K562 (cell line): ENCODE data around the gene NHS. TPM values are rescaled to one million over a fixed set of nuclear protein-coding genes. Genes with fewer than 3 reads are reported as not detected.

Experiments
- ATAC-seq: fragments of 200-7000 bp; cut with Tn5 transposase; 3 replicates; pipeline ENCODE4 v1.9.1; 2020; ENCODE audit warnings: moderate library complexity
- BruUV-seq: library from RNA; stranded (reverse); fragments of 400-500 nt; replicated peaks from 2 replicates; lab custom pipeline; 2021; lab: Mats Ljungman, UMichigan
- CTCF ChIA-PET: fragments of 300-600 bp; formaldehyde crosslinking; extraction: SDS; loops from one replicate; lab custom pipeline; 2021; ENCODE audit warnings: low intra/inter-chr PET ratio; lab: Yijun Ruan, JAX
- POLR2A ChIA-PET: fragments of 300-600, 350-650 bp; sonication (Branson Sonifier 250); formaldehyde crosslinking; extraction: SDS; loops from one replicate; lab custom pipeline; 2021; ENCODE audit warnings: antibody characterized with exemption, inconsistent platforms; lab: Yijun Ruan, JAX
- DNase-seq, 4 experiments: peaks; one replicate each; pipeline versions ENCODE4 v3.0.0 to v3.0.0-alpha.2; 2011 to 2018; ENCODE audit warnings: low spot score in 3 of 4, mixed read lengths in 3 of 4; ENCODE audit errors: extremely low read depth in 1 of 4
- FAIRE-seq: peaks from 2 replicates; lab custom pipeline; 2011; peaks lifted over from hg19 to GRCh38; lab: Jason Lieb, UNC
- H2AFZ ChIP-seq: 2 replicates; pipeline ENCODE4 v1.6.0; 2011; ENCODE audit warnings: low read depth, low read length, control low read depth, inconsistent platforms
- H3K27ac ChIP-seq: fragments of 200-600 bp; 3 replicates; pipeline ENCODE4 v1.8.0; 2011; ENCODE audit warnings: low read depth, mild to moderate bottlenecking, control low read depth, inconsistent platforms, low read length, moderate library complexity, mixed read lengths; ENCODE audit errors: extremely low read depth
- H3K27me3 ChIP-seq, 2 experiments: fragments of 300-600 bp in 1 of 2; 2 replicates in 1 of 2; 3 replicates in 1 of 2; pipeline versions ENCODE4 v1.6.0 to v1.8.0; 2011; ENCODE audit warnings: inconsistent platforms in 2 of 2, low read length in 2 of 2, mild to moderate bottlenecking in 1 of 2, mixed read lengths in 1 of 2, moderate library complexity in 1 of 2; ENCODE audit not compliant: control insufficient read depth in 2 of 2, insufficient read depth in 2 of 2
- H3K36me3 ChIP-seq: fragments of 300-600 bp; 3 replicates; pipeline ENCODE4 v1.8.0; 2011; ENCODE audit warnings: mild to moderate bottlenecking, low read length, inconsistent platforms; ENCODE audit not compliant: control insufficient read depth, insufficient read depth
- H3K4me1 ChIP-seq, 2 experiments: fragments of 200-600 bp in 1 of 2; replicated peaks in 1 of 2; 2 replicates in 1 of 2; 3 replicates in 1 of 2; pipeline versions ENCODE4 v1.5.1 to v1.8.0; 2011; ENCODE audit warnings: inconsistent platforms in 2 of 2, low read length in 2 of 2, mild to moderate bottlenecking in 1 of 2, mixed read lengths in 1 of 2, moderate library complexity in 1 of 2; ENCODE audit not compliant: control insufficient read depth in 2 of 2, insufficient read depth in 2 of 2
- H3K4me2 ChIP-seq: 2 replicates; pipeline ENCODE4 v1.6.1; 2011; ENCODE audit warnings: low read length, control low read depth, inconsistent platforms, mixed read lengths; ENCODE audit not compliant: insufficient read depth
- H3K4me3 ChIP-seq: fragments of 200-600 bp; sonication (generic), shearing (Covaris generic); 2 replicates; pipeline ENCODE4 v1.5.1; 2016; ENCODE audit warnings: control low read depth, inconsistent platforms
- H3K79me2 ChIP-seq: fragments of 200-600 bp; 3 replicates; pipeline ENCODE4 v1.8.0; 2011; ENCODE audit warnings: low read length, inconsistent platforms; ENCODE audit not compliant: control insufficient read depth, insufficient read depth
- H3K9ac ChIP-seq, 2 experiments: 2 replicates each; pipeline versions ENCODE4 v1.6.0 to v1.6.1; 2011; ENCODE audit warnings: low read depth in 2 of 2, low read length in 2 of 2, control low read depth in 1 of 2, inconsistent platforms in 1 of 2, mild to moderate bottlenecking in 1 of 2, mixed read lengths in 1 of 2; ENCODE audit not compliant: insufficient read depth in 1 of 2
- H3K9me1 ChIP-seq: one replicate; pipeline ENCODE4 v1.6.0; 2011; ENCODE audit warnings: inconsistent platforms, mild to moderate bottlenecking, low read length, moderate library complexity; ENCODE audit not compliant: control insufficient read depth, insufficient read depth
- H3K9me3 ChIP-seq: replicated peaks from 2 replicates; pipeline ENCODE4 v1.5.1; 2011; ENCODE audit warnings: low read depth, low read length, inconsistent platforms; ENCODE audit not compliant: control insufficient read depth, insufficient read depth
- H4K20me1 ChIP-seq: replicated peaks from 2 replicates; pipeline ENCODE4 v1.6.1; 2011; ENCODE audit warnings: low read length, inconsistent platforms, mixed read lengths; ENCODE audit not compliant: control insufficient read depth, insufficient read depth
- C11orf30 ChIP-seq: fragments of 450-650 bp; IDR thresholded peaks from 2 replicates; pipeline ENCODE4 v1.6.1; 2016; ENCODE audit warnings: low read depth, mild to moderate bottlenecking
- HDAC8 ChIP-seq: fragments of 450-650 bp; IDR thresholded peaks from 2 replicates; pipeline ENCODE4 v1.6.1; 2016; ENCODE audit warnings: mild to moderate bottlenecking, missing genetic modification characterization, moderate library complexity, missing compliant biosample characterization
- MAFF ChIP-seq: IDR thresholded peaks from 2 replicates; pipeline ENCODE4 v1.6.1; 2012; ENCODE audit warnings: low read length, improper control_type of control experiment
- MAFG ChIP-seq: fragments of 450-650 bp; conservative IDR thresholded peaks from 2 replicates; pipeline ENCODE4 v1.6.1; 2016; ENCODE audit warnings: missing genetic modification characterization, missing compliant biosample characterization
- PKNOX1 ChIP-seq: fragments of 450-650 bp; IDR thresholded peaks from 2 replicates; pipeline ENCODE4 v1.6.1; 2016
- RAD21 ChIP-seq, 2 experiments: fragments of 250-450 bp in 1 of 2; fragments of 450-650 bp in 1 of 2; sonication (Bioruptor Pico) in 1 of 2; formaldehyde crosslinking in 1 of 2; IDR thresholded peaks in 1 of 2; conservative IDR thresholded peaks in 1 of 2; 2 replicates each; pipeline versions ENCODE4 v1.4.0 to v1.8.0; 2020 to 2022; ENCODE audit warnings: mild to moderate bottlenecking in 2 of 2, moderate library complexity in 1 of 2
- REST ChIP-seq, 2 experiments: fragments of 450-650 bp; formaldehyde crosslinking in 1 of 2; IDR thresholded peaks; 2 replicates each; pipeline versions ENCODE4 v1.4.0 to v1.6.1; 2014 to 2020; ENCODE audit warnings: mild to moderate bottlenecking in 2 of 2, borderline replicate concordance in 1 of 2, low read depth in 1 of 2
- ZNF316 ChIP-seq: fragments of 450-650 bp; IDR thresholded peaks from 2 replicates; pipeline ENCODE4 v1.6.1; 2016
- WGBS: fragments of 100-300 bp; shearing (Covaris generic); methylation state at CpG from one replicate; pipeline ENCODE4 v1.1.6; 2016; ENCODE audit warnings: low coverage, mixed read lengths; ENCODE audit not compliant: insufficient coverage; ENCODE audit errors: missing lambda C conversion rate; 5-methylcytosine and 5-hydroxymethylcytosine counted together
- in situ Hi-C: fragments of 300-500 bp; cut with MboI; formaldehyde crosslinking; loops from 4 replicates; pipeline ENCODE4 v1.15.0; 2018; ENCODE audit warnings: inconsistent platforms, mixed read lengths
- intact Hi-C: fragments of 100-400 bp; cut with micrococcal nuclease; formaldehyde crosslinking; loops from 2 replicates; pipeline ENCODE4 v1.14.2; 2022
- polyA plus RNA-seq, 8 experiments: library from polyadenylated mRNA; depleted of rRNA in 4 of 8; stranded (reverse) in 5 of 8; unstranded in 3 of 8; fragments of >200 nt; fragmentation: Nextera tagmentation in 2 of 8; fragmentation: Illumina TruSeq in 1 of 8; extraction: Ambion mirVana in 2 of 8; extraction: Trizol in 1 of 8; gene quantifications; 2 replicates each; pipeline versions ENCODE4 v1.2.1 to v1.2.3, GENCODE V29; 2011 to 2014; ENCODE audit warnings: inconsistent platforms in 1 of 8, missing spikeins in 1 of 8
- total RNA-seq, 7 experiments: library from RNA; depleted of rRNA in 6 of 7; stranded (reverse); fragments of >200 nt in 6 of 7; fragmentation: Illumina TruSeq in 2 of 7; extraction: Trizol in 2 of 7; gene quantifications; 2 replicates each; pipeline versions ENCODE4 v1.2.1 to v1.2.3, GENCODE V29; 2011 to 2021; ENCODE audit warnings: low replicate concordance in 1 of 7
- TF ChIP-seq, protein P1 (sequence below), 3 experiments: IDR thresholded peaks in 2 of 3; conservative IDR thresholded peaks in 1 of 3; 2 replicates each; pipeline ENCODE4 v1.5.1; 2011 to 2012; ENCODE audit warnings: low read length in 3 of 3, mild to moderate bottlenecking in 3 of 3, control low read depth in 2 of 3, improper control_type of control experiment in 1 of 3, inconsistent platforms in 1 of 3, low read depth in 1 of 3, mixed read lengths in 1 of 3, moderate library complexity in 1 of 3; ENCODE audit not compliant: insufficient read depth in 2 of 3

Gene NHS
- total and polyA plus RNA-seq, 9 of the 15 experiments (the other 6 are each of a cell fraction or from before 2014, with no cell fraction given), result 0.02 TPM; not detected in 8

DNA sequence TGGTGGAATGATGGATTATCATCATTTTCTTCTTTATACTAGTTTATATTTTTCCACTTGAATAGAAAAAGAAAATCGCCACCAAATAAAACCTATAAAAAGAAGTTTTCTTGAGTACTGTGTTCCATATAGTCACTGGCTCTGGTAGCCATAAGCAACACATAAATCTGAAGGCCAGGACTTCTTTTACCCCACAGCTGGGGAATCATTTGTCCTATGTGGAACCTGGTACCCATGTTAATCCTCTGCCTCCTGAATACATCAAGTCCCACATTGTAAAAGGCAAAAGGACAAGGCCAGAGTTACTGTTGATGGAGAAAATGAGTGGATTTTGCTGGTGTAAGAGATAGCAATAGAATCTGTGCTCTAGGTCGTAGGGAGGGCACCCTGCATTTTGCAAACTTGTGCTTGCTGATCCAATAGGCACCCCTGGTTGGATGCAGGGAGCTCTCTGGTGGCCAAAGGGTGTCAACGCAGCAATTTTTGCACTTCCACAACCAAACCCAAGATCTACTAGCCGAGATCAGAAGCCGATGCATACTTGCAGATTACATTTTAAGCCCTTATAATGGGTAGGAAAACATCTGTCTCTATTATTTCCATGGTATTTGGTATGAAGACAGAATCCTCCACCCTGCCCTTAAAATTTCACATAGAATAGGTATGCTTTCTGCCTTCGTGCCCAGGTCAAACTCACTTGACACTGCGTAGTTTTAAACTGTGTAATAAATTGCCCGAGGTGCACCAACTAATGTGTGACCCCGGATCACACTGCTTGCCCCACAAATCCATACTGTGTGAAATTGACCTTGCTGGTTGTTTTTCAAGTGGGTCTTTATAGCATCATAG lies 216.1 kb downstream of the NHS start:
- peak; percentile 77 for FAIRE-seq
- peak; percentile 21 to 36 (median 26) for DNase-seq
- no peaks in the 10 kb centered on the region for H3K9me3 ChIP-seq
- H3K9ac ChIP-seq, result no peak overlapping the region
- peak; percentile 82 for ATAC-seq
- no TSS peak for BruUV-seq
- H3K27ac ChIP-seq, result no peak overlapping the region
- in situ Hi-C loops (no loop called here), intact Hi-C loops (loop anchor here (1.0 to 5.0 kb wide), 3 partner anchors 56 to 469 kb away; no protein-coding TSS in a partner anchor)
- 2% methylated on average over 9 of the region's 9 CpGs for WGBS
- H3K9me1 ChIP-seq, result no peaks in the 10 kb centered on the region
- H3K4me2 ChIP-seq, result no peak overlapping the region
- H3K79me2 ChIP-seq, result no peaks in the 10 kb centered on the region
- CTCF ChIA-PET, result interaction anchor here (1.5 kb wide), 2 partner anchors 54 to 56 kb away, joined by 3 to 5 read pairs; no protein-coding TSS in a partner anchor
- POLR2A ChIA-PET, result no interaction called here
- H2AFZ ChIP-seq, result no peak overlapping the region
- no peaks in the 10 kb centered on the region for H3K36me3 ChIP-seq
- H3K4me3 ChIP-seq, result no peak overlapping the region
- H3K4me1 ChIP-seq, result no peaks in the 10 kb centered on the region
- H3K27me3 ChIP-seq, result no peaks in the 10 kb centered on the region
- H4K20me1 ChIP-seq, result no peaks in the 10 kb centered on the region
- no peak for TF ChIP-seq PKNOX1
- peak; percentile 74 for TF ChIP-seq C11orf30
- TF ChIP-seq, protein P1, sequence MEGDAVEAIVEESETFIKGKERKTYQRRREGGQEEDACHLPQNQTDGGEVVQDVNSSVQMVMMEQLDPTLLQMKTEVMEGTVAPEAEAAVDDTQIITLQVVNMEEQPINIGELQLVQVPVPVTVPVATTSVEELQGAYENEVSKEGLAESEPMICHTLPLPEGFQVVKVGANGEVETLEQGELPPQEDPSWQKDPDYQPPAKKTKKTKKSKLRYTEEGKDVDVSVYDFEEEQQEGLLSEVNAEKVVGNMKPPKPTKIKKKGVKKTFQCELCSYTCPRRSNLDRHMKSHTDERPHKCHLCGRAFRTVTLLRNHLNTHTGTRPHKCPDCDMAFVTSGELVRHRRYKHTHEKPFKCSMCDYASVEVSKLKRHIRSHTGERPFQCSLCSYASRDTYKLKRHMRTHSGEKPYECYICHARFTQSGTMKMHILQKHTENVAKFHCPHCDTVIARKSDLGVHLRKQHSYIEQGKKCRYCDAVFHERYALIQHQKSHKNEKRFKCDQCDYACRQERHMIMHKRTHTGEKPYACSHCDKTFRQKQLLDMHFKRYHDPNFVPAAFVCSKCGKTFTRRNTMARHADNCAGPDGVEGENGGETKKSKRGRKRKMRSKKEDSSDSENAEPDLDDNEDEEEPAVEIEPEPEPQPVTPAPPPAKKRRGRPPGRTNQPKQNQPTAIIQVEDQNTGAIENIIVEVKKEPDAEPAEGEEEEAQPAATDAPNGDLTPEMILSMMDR (IDR thresholded peaks at IDR 0.05 in 2 of 3, conservative IDR thresholded peaks at IDR 0.05 in 1 of 3; ENCODE audit: insufficient read depth in 2 of 3, low read depth in 1 of 3, low read length in 3 of 3), result peak; percentile 52 to 64 (median 59)
- peak; percentile 24; the same call in 1 of the 2 replicates for TF ChIP-seq REST (IDR thresholded peaks at IDR 0.05; ENCODE audit: borderline replicate concordance)
- TF ChIP-seq REST (CRISPR knock-in tag; IDR thresholded peaks at IDR 0.05; ENCODE audit: low read depth), result no peak
- TF ChIP-seq MAFG (tag), result peak; percentile 66
- no peak for TF ChIP-seq HDAC8 (tag)
- TF ChIP-seq RAD21 (CRISPR knock-in tag; conservative IDR thresholded peaks at IDR 0.05 in 1 of 2, IDR thresholded peaks at IDR 0.05 in 1 of 2), result peak; percentile 42 to 57; a peak in 3 of 4 replicates
- peak; percentile 85 for TF ChIP-seq ZNF316
- peak; percentile 49; the same call in 1 of the 2 replicates for TF ChIP-seq MAFF
